Middle frontal gyrus (tissue), 1 donor: Measurements from ENCODE around the gene YRDC.

Experiments used
- DNase-seq: peaks from one replicate; pipeline ENCODE4 v3.0.0-alpha.2; 2015; ENCODE audit warnings: low spot score; ENCODE audit errors: extremely low spot score

Gene YRDC, protein sequence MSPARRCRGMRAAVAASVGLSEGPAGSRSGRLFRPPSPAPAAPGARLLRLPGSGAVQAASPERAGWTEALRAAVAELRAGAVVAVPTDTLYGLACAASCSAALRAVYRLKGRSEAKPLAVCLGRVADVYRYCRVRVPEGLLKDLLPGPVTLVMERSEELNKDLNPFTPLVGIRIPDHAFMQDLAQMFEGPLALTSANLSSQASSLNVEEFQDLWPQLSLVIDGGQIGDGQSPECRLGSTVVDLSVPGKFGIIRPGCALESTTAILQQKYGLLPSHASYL

DNA sequence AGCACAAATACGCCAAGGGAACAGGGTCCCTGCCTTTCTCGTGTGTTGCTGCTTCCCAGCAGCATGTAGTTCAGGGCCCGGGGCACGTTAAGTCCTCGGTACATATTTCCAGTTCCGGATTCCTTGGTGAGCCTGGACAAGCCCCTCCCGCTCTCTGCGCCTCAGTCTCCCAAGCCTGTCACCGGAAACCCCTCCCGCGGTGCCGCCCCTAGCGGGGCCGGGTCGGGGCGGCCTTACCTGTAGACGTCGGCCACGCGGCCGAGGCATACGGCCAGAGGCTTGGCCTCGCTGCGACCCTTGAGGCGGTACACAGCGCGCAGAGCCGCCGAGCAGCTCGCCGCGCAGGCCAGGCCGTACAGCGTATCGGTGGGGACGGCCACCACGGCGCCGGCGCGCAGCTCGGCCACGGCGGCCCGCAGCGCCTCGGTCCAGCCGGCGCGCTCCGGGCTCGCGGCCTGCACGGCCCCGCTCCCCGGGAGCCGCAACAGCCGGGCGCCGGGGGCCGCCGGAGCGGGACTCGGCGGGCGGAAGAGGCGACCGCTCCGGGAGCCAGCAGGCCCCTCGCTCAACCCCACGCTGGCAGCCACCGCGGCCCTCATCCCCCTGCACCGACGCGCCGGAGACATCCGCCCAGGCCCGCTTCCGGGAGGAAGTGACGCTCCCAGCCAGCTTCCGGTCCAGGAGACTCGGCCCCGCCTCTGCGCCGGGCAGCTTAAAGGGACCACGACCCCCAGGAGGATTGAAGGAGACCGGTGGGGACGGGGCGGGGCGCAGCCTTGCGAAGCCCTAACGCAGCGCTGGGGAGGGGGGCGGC lies at the start of gene YRDC, which contains the start of gene C1orf122:
YRDC (minus strand) TSS at position 654 of the 814 bp plus-strand sequence; CDS start at position 626, 28 bp downstream.
C1orf122 (plus strand) TSS at position 236 of the 814 bp plus-strand sequence. CDS start 615 bp downstream, outside the sequence.
- DNase-seq, result peak; percentile 92

DNA sequence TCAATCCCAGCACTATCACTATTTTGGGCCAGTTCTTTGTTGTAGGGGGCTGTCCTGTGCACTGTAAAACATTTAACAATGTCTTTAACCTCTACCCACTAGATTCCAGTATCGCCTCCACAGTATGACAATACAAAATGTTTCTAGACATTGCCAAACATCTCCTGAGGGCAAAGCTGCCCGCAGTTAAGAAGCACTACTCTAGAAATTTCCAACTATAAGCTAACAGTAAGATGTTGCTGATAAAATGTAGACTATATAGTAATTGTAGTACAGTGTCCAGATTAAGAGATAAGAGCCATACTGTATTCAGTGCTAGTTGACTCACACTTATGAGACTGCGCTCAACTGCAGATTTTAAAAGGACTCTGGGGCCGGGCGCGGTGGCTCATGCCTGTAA lies 46.4 kb upstream of the YRDC start:
- no peak for DNase-seq

DNA sequence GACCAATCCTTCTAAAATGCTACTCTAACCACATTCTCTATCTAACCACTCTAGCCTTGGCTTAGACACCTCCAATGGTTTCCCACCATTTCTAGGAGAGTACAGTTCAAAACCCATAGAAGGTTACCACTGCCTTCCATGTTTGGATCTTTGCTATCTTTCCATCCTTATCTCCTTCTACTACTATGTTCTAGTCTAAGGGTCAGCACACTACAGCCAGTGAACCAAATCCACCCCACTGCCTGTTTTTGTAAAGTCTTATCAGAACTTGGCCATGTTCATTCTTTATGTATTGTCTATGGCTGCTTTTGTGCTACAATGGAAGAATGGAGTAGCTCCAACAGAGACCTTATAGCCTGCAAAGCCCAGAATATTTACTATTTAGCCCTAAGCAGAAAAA lies 45.1 kb upstream of the YRDC start:
- DNase-seq, result no peak

DNA sequence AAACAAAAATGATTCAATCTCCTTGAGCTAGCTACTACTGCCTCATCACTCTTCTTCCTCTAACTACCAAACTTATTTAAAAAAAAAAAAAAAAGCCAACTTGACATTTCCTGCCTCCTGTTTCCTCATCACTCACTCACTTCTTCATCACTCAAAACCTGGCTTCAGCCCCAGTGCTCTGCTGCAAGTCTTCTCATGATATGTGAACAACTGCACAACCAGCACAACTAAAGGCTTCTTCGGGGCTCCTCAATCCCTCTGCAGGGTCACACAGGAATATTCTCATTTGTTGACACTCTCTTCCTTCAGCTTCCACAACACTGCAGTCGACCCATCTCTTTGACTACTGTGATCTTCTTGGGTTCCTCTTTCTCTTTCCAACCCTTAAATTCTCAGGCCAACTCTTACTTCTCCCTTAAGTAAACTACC lies 43.8 kb upstream of the YRDC start:
- no peak for DNase-seq

DNA sequence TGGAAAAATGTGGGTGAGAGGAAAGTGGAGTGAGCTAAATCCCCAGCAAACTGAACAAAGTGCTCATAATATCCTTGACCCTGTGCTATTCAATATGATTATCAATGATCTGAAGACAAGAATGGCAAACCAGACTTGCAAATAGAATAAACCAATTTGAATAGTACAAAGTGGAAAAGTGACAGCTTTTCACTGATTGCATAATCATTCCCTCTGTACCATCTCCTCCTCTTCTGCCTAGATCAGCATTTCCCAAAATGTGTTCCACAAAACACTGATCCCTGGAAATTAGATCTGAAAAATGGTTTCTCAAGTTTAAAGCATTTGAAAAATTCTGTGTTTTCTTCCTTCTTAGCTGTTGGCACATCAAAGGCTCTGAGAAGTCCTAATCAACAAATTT lies 43.3 kb upstream of the YRDC start:
- no peak for DNase-seq

DNA sequence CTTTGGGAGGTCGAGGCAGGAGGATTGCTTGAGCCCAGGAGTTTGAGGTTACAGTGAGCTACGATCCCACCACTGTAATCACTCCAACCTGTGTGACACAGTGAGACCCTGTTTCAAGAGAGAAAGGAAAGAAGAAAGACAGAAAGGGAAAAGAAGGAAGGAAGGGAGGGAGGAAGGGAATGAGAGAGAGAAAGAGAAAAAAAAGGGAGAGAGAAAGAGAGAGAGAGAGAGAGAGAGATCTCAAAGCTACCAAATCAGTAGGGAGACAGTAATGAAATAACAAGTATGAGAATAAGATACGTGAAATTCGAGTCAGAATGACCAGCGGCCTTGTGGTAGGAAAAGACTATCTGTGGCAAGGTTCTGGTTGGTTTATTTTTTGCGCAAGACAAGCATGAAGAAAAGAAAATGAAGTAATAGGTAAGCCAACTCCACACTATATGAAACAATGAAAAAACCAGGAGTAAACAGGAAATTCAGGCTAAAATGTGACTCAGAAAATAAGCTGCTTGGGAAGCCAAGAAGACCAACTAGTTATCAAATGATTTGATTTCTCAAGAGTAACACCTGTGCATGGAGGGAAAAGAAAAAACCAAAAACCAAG lies 42.4 kb upstream of the YRDC start:
- no peak for DNase-seq

DNA sequence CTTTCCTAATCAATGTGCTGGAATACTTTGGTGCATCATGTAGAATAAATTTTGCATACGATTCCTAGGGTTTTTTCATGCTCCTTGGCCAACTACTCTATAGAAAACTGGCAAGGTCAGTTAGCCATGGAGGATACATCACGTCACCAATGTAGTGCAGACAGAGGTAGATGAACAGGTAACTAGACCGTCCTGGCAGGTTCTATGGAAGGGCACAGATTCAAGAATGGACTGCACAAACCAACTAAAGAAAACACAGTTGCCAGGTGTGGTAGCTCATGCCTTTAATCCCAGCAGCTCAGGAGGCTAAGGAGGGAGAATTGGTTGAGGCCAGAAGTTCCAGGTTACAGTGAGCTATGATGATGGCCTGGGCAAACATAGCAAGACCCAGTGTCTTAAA lies 41.5 kb upstream of the YRDC start:
- no peak for DNase-seq

DNA sequence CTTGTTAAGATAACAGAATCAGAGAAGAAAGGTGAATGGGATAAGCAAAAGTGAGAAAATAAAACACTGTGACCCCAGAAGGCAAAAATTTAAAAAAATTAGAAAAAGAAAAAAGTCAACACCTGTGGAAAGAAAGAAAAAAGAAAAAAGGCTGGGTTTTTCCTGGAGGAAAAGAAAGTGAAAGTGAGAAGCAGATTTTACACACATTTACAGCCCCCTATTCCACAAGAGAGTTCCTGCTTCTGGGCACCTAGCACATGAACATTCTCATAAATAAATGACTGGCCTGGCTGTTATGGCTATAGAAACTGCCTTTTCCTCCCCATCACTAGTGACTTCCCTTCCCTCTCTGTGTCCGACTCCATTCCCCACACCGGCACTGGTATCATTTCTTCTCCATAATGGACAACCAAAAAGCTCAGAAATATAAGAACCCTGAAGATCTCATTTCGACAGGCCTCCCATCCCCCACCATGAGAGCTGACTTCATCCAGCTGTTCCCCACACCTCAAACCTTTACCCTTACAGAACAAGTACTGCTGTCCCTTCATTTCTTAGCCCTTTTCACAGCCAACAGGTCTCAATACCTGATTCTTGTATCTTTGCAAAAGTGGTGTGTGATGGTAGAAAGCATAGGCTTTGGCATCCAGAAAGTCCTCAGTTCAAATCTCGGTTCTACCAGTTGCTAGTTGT lies 38.8 kb upstream of the YRDC start:
- DNase-seq, result no peak

DNA sequence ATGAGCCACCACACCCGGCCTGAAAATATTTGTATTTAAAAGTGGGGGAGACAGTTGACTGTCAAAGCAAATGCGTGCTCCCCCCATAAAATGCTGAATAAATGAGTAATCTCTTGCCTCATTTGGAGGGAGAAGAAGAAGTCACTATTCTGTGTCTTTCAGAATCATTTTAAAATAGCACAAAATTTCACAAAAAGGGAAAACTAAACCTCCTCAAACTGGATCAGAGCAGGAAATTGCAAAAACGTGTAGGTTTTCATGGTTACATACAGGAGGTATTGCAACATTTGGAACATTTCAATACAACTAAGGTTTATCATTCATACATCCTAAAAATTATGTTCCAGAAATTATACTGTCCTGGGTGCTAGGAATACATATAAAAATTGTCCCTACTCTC lies 37.8 kb upstream of the YRDC start:
- DNase-seq, result no peak

DNA sequence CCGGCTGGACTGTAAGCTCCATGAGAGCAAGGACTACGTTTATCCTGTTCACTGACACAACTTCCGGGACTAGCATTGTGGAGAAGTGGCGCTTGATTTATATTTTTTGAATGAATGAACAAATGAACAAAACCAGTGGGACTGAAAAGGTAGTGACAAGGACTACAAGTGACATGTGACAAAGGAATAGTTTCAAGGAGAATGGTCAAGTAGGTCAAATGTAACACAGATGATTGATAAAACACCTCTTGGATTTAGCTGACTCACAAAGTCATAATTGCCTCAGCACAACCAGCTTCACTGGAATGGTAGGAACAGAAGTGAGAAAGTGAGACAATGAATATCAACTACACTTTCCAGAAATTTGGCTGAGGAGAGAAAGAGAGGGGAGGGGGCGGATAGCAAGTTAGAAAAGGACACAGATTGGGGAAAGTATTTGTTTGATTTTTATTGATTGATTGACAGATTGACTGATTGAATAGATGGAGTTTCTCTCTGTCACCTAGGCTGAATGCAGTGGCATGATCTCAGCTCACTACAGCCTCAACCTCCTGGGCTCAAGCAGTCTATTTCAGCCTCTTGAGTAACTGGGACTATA lies 37.1 kb upstream of the YRDC start:
- no peak for DNase-seq

DNA sequence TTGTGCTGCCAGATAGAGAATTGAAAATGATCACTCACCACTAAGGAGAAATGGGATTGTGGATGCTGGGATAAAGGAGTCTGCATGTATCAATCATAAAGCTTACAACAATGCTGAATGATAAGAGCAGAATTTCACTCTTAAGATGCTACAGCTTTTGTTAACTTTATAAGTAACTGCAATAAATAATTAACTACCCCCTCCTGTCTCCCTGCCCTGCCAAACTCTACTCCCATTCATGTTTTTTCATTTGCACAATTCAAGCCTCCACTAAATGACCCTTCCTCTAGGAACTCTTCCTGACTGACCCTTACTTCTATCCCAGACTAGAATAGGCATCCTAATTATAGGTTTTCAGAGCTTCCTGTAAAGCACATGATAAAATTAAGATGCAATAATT lies 36.5 kb upstream of the YRDC start:
- no peak for DNase-seq

DNA sequence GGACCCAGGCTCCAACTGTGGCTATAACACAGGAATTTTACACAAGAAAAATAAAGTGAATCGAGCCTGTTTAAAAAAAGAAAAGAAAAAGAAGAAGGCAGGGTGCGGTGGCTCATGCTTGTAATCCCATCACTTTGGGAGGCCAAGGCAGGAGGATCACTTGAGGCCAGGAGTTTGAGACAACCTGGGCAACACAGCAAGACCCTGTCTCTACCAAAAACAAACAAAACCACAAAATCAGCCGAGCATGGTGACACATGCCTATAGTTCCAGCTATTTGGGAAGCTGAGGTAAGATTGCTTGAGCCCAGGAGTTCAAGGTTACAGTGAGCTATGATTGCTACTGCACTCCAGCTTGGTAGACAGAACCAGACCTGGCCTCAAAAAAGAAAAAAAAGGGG lies 33.6 kb upstream of the YRDC start:
- no peak for DNase-seq

DNA sequence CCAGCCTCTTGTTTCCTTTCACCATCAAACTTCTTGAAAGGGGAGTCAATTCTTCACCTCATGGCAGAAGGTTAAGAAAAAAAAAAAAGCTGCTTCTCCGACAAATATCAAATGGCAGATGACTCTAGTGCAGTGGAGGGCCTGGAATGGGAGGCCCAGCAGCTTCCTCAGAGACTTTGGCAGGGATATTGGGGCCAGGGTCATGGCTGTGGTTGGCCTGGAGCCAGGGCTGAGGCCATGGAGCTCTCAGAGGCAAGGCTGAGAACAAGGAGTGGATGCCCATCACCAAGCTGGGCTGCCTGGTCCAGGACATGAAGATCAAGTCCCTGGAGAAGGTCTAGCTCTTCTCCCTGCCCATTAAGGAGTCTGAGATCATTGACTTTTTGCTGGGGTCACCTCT lies 32.7 kb upstream of the YRDC start:
- DNase-seq, result no peak

DNA sequence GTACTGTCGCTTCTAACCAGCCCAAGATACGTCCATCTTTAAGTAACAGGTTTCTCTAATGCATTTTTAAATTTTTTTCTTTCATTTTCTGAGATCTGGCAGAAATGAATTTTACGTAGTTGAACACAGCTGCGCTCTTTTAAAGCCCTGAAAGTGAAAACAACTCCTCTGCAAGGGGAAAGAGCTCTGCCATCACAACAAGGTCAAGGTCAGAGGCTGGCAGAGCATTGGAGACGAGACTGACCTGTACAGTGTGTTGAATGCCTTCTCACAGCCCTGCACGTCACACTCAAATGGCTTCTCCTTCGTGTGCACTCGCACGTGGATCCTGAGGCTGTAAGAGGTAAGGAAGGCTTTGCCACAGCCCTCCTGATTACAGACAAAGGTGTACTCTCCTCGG lies 31.7 kb upstream of the YRDC start:
- no peak for DNase-seq

DNA sequence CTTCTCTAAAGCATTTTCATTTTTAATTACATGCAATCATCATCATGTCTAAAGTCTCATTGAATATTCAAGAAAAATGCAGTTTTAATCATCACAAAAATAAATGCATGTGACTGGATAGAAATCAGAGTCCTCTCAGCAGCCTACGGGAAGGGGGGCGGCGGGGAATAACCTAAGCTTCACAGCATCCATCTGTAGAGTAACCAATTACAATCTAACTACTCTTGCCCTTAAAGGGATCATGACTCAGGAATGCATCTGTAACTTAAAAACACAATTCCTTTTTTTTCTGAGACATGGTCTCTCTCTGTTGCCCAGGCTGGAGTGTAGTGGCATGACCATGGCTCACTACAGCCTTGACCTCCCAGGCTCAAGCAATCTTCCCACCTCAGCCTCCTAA lies 28.8 kb upstream of the YRDC start:
- DNase-seq, result no peak

DNA sequence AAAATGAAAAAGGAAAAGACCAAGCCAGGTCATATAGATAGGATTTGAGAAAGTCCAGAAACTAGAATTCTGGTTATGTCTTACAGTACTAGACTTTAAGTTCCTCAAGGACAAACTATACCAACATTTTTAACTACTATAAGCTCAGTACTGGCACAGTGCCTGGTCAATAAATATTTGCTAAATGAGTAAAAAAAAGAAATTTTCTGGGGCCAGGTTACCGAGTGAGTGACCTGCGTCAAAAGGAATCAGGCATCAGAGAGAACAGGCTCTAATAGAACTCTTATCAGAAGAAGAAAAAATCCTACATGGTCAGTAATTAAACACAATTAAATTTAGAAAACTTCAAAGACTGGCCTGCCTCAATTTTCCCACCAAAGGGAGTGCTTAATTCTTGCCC lies 23.8 kb upstream of the YRDC start:
- DNase-seq, result no peak

DNA sequence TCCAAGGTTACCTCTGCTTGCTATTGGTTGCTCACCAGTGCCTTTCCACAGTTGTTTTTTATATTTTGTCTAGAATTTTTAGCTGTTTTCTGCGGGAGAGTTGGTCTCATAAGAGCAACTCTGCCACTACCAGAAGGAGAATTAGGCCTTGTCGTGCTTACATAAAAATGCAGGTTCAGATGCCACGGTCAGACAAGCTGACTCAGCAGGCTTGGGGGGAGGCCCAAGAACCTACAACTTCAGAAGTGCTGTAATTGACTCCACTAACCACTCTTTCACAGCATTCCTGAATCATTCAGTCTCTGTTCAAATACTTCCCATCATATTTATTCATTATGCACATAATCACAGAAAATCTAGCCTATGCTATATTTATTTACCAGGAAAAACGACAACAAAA lies 23.1 kb upstream of the YRDC start:
- DNase-seq, result no peak

DNA sequence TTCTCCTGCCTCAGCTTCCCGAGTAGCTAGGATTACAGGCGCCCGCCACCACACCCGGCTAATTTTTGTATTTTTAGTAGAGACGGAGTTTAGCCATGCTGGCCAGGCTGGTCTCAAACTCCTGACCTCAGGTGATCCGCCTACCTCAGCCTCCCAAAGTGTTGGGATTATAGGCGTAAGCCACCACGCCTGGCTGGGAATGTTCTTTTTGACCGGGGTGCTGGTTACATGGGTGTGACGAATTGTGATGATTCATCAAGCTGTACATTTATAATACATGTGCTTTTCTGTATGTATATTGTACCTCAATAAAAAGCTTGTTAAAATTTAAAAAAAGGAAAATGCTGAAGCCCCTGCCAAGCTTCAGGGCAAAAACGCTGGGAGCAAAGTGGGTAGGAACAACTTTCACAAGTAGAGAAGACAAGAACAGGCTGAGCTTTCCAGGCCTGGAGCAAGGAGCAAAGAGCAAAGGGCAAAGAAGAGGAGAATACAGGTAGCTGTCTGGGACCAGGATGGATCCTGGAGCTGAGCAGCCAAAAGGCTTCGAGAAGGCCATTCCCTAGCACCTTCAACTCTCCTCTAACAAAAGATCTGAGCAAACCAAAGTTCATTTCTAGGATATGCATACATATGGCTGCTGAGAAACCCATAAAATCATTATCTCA lies 20.5 kb upstream of the YRDC start:
- no peak for DNase-seq

DNA sequence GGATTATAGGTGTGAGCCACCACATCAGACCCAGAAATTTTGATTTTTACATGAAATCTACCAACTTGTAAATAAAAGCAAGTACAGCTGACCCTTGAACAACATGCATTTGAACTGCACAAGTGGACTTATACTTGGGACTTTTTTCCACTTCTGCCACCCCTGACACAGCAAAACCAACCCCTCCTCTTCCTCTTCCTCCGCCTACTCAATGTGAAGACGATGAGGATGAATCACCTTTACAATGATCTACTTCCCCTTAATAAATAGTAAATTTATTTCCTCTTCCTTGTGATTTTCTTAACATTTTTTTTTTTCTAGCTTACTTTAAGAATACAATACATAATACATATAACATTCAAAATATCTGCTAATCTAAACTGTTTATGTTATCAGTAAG lies 17.5 kb upstream of the YRDC start:
- no peak for DNase-seq

DNA sequence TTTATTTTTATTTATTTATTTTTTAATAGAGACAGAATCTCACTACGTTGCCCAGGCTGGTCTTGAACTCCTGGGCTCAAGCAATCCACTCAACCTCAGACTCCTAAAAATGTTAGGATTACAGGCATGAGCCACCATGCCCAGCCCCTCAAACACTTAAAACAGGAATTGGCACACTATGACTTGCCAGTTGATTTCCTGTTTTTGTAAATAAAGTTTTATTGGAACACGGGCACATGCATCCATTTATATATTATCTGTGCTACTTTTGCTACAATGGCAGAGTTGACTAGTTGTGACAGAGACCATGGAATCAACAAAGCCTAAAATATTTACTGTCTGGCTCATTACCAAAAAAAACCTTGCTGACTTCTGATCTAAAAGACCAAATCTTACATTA lies 16.0 kb upstream of the YRDC start:
- no peak for DNase-seq
